ENCODE results near the gene FADS1.

The FADS1 gene

GRCh38 chr11:61816736-61817455 lies at the start of gene FADS1:
FADS1 (minus strand) TSS chr11:61817003; CDS start chr11:61816929, 74 bp downstream.
- DNase-seq (ENCODE audit: low spot score): no peak

GRCh38 chr11:61866231-61866957 lies 49.6 kb upstream of the FADS1 start:
- DNase-seq (ENCODE audit: low spot score): no peak

GRCh38 chr11:61864814-61865775 lies 48.3 kb upstream of the FADS1 start:
- no peak for DNase-seq (ENCODE audit: low spot score)

- no peak for DNase-seq (ENCODE audit: low spot score)
Measured at GRCh38 chr11:61863548-61864081, 46.8 kb upstream of the FADS1 start.

GRCh38 chr11:61862714-61863547 lies 46.1 kb upstream of the FADS1 start:
- DNase-seq (ENCODE audit: low spot score): no peak

- no peak for DNase-seq (ENCODE audit: low spot score)
Measured at GRCh38 chr11:61861634-61862033, 44.8 kb upstream of the FADS1 start.

GRCh38 chr11:61860054-61860903 lies 43.5 kb upstream of the FADS1 start:
- DNase-seq (ENCODE audit: low spot score): no peak

GRCh38 chr11:61855939-61856680 lies 39.3 kb upstream of the FADS1 start:
- no peak for DNase-seq (ENCODE audit: low spot score)

- DNase-seq (ENCODE audit: low spot score): no peak
Measured at GRCh38 chr11:61854966-61855714, 38.3 kb upstream of the FADS1 start.

GRCh38 chr11:61854206-61854895 lies 37.5 kb upstream of the FADS1 start:
- DNase-seq (ENCODE audit: low spot score): no peak

- no peak for DNase-seq (ENCODE audit: low spot score)
Measured at GRCh38 chr11:61853698-61854169, 36.9 kb upstream of the FADS1 start.

- DNase-seq (ENCODE audit: low spot score): no peak
Measured at GRCh38 chr11:61851900-61852295, 35.1 kb upstream of the FADS1 start.

- no peak for DNase-seq (ENCODE audit: low spot score)
Measured at GRCh38 chr11:61851113-61851899, 34.5 kb upstream of the FADS1 start.

- no peak for DNase-seq (ENCODE audit: low spot score)
Measured at GRCh38 chr11:61850687-61851086, 33.9 kb upstream of the FADS1 start.

- no peak for DNase-seq (ENCODE audit: low spot score)
Measured at GRCh38 chr11:61848631-61849030, 31.8 kb upstream of the FADS1 start.

- no peak for DNase-seq (ENCODE audit: low spot score)
Measured at GRCh38 chr11:61847914-61848581, 31.2 kb upstream of the FADS1 start.
